HCT116 (cell line): ENCODE measurements around the gene USP32. TPM values are rescaled to one million over a fixed set of nuclear protein-coding genes. Genes with fewer than 3 reads are reported as not detected.

Experiments
- ATAC-seq: fragments of 200-7000 bp; cut with Tn5 transposase; 2 replicates; pipeline ENCODE4 v1.9.1; 2020; ENCODE audit warnings: mild to moderate bottlenecking, moderate library complexity
- BruUV-seq: library from RNA; stranded (reverse); fragments of 400-500 nt; replicated peaks from 2 replicates; lab custom pipeline; 2021; lab: Mats Ljungman, UMichigan
- CTCF ChIA-PET: fragments of 300-600 bp; sonication (Branson Sonifier 250); formaldehyde crosslinking; loops from one replicate; lab custom pipeline; 2021; ENCODE audit warnings: antibody characterized with exemption; lab: Charles Lee
- POLR2A ChIA-PET: fragments of 300-600, 350-600 bp; sonication (Branson Sonifier 250); formaldehyde crosslinking; loops from one replicate; lab custom pipeline; 2021; ENCODE audit warnings: antibody characterized with exemption; lab: Charles Lee
- RAD21 ChIA-PET, 2 experiments: fragments of 300-600 bp; sonication (Branson Sonifier 250); formaldehyde crosslinking; loops; one replicate each; lab custom pipeline; 2023; ENCODE audit warnings: low total read pairs in 2 of 2; ENCODE audit not compliant: uncharacterized antibody in 2 of 2, unreplicated experiment in 2 of 2, low non-redundant PET in 1 of 2; lab: Charles Lee
- DNase-seq: peaks from one replicate; pipeline ENCODE4 v3.0.0-alpha.2; 2010; ENCODE audit warnings: low read depth, low spot score
- H2AFZ ChIP-seq: fragments of 200-600 bp; shearing (Covaris generic), sonication (generic); 2 replicates; pipeline ENCODE4 v1.6.1; 2017; ENCODE audit warnings: low read depth, mixed run types, mixed read lengths, antibody characterized with exemption, low read length; ENCODE audit not compliant: poor library complexity, severe bottlenecking
- H3K27ac ChIP-seq: 2 replicates; pipeline ENCODE4 v1.5.1; 2012; ENCODE audit warnings: low read depth, low read length
- H3K27me3 ChIP-seq: fragments of 200-600 bp; sonication (generic); 2 replicates; pipeline ENCODE4 v1.6.1; 2016; ENCODE audit warnings: mixed run types, low read length, mixed read lengths; ENCODE audit not compliant: insufficient read depth
- H3K36me3 ChIP-seq, 2 experiments: fragments of 200-500 bp in 1 of 2; fragments of 200-600 bp in 1 of 2; sonication (Bioruptor generic) in 1 of 2; sonication (generic) in 1 of 2; 2 replicates each; pipeline versions ENCODE4 v1.5.1 to v1.6.1; 2014 to 2016; ENCODE audit warnings: low read length in 2 of 2, inconsistent platforms in 1 of 2, mixed read lengths in 1 of 2, mixed run types in 1 of 2; ENCODE audit not compliant: insufficient read depth in 2 of 2, control insufficient read depth in 1 of 2
- H3K4me1 ChIP-seq, 2 experiments: fragments of 200-600 bp in 1 of 2; sonication (generic) in 1 of 2; 2 replicates each; pipeline versions ENCODE4 v1.5.1 to v1.6.1; 2012 to 2017; ENCODE audit warnings: low read length in 2 of 2, inconsistent platforms in 1 of 2, mild to moderate bottlenecking in 1 of 2, mixed read lengths in 1 of 2, mixed run types in 1 of 2, moderate library complexity in 1 of 2; ENCODE audit not compliant: insufficient read depth in 2 of 2, control insufficient read depth in 1 of 2
- H3K4me2 ChIP-seq: fragments of 200-600 bp; sonication (generic); 2 replicates; pipeline ENCODE4 v1.6.1; 2017; ENCODE audit warnings: mixed run types, low read length, mixed read lengths
- H3K4me3 ChIP-seq, 2 experiments: fragments of 200-600 bp in 1 of 2; sonication (generic) in 1 of 2; replicated peaks in 1 of 2; 2 replicates each; pipeline ENCODE4 v1.5.1; 2011 to 2016; ENCODE audit warnings: low read length in 2 of 2, control low read depth in 1 of 2, low read depth in 1 of 2, mild to moderate bottlenecking in 1 of 2, mixed read lengths in 1 of 2, mixed run types in 1 of 2
- H3K79me2 ChIP-seq: fragments of 200-600 bp; sonication (generic); 2 replicates; pipeline ENCODE4 v1.6.1; 2017; ENCODE audit warnings: mild to moderate bottlenecking, mixed run types, low read length, moderate library complexity, mixed read lengths; ENCODE audit not compliant: insufficient read depth
- H3K9ac ChIP-seq: fragments of 200-600 bp; sonication (generic); 2 replicates; pipeline ENCODE4 v1.6.1; 2016; ENCODE audit warnings: low read length, mixed read lengths
- H3K9me2 ChIP-seq: fragments of 200-600 bp; sonication (generic), shearing (Covaris generic); 2 replicates; pipeline ENCODE4 v1.6.1; 2017; ENCODE audit warnings: mixed run types, mild to moderate bottlenecking, moderate library complexity; ENCODE audit not compliant: insufficient read depth
- H3K9me3 ChIP-seq, 2 experiments: fragments of 200-500 bp in 1 of 2; fragments of 200-600 bp in 1 of 2; sonication (Bioruptor generic) in 1 of 2; sonication (generic) in 1 of 2; 2 replicates each; pipeline ENCODE4 v1.6.1; 2014 to 2017; ENCODE audit warnings: low read length in 2 of 2, mixed read lengths in 2 of 2, inconsistent platforms in 1 of 2, low read depth in 1 of 2, mild to moderate bottlenecking in 1 of 2, mixed run types in 1 of 2, moderate library complexity in 1 of 2; ENCODE audit not compliant: control insufficient read depth in 1 of 2, insufficient read depth in 1 of 2
- H4K20me1 ChIP-seq: fragments of 200-600 bp; sonication (generic), shearing (Covaris generic); 2 replicates; pipeline ENCODE4 v1.6.1; 2017; ENCODE audit warnings: mixed run types, mild to moderate bottlenecking, moderate library complexity; ENCODE audit not compliant: insufficient read depth
- CBX3 ChIP-seq: IDR thresholded peaks from 2 replicates; pipeline ENCODE4 v1.6.1; 2012; ENCODE audit warnings: low read depth
- CEBPB ChIP-seq: IDR thresholded peaks from 2 replicates; pipeline ENCODE4 v1.6.1; 2012; ENCODE audit warnings: low read depth
- EGR1 ChIP-seq: IDR thresholded peaks from 2 replicates; pipeline ENCODE4 v1.6.1; 2012; ENCODE audit warnings: low read depth
- EZH2 ChIP-seq: fragments of 200-600 bp; sonication (generic); IDR thresholded peaks from 2 replicates; pipeline ENCODE4 v1.6.1; 2017; ENCODE audit warnings: antibody characterized with exemption, mixed run types
- EZH2phosphoT487 ChIP-seq: fragments of 200-600 bp; IDR thresholded peaks from 2 replicates; pipeline ENCODE4 v1.6.1; 2018; ENCODE audit warnings: antibody characterized with exemption, borderline replicate concordance
- FOSL1 ChIP-seq: IDR thresholded peaks from 2 replicates; pipeline ENCODE4 v1.6.1; 2012; ENCODE audit warnings: low read depth
- JUND ChIP-seq: IDR thresholded peaks from 2 replicates; pipeline ENCODE4 v1.6.1; 2012
- POLR2A ChIP-seq: IDR thresholded peaks from 2 replicates; pipeline ENCODE4 v1.7.0; 2011; ENCODE audit warnings: borderline replicate concordance; ENCODE audit not compliant: insufficient read depth, insufficient read length; ENCODE audit errors: extremely low read depth
- POLR2AphosphoS5 ChIP-seq: IDR thresholded peaks from 2 replicates; pipeline ENCODE4 v1.6.1; 2011; ENCODE audit warnings: mild to moderate bottlenecking, low read depth, low read length, moderate library complexity
- SIN3A ChIP-seq: IDR thresholded peaks from 2 replicates; pipeline ENCODE4 v1.6.1; 2012; ENCODE audit warnings: low read depth
- SP1 ChIP-seq: IDR thresholded peaks from 2 replicates; pipeline ENCODE4 v1.6.1; 2012; ENCODE audit warnings: low read depth
- SRF ChIP-seq: IDR thresholded peaks from 2 replicates; pipeline ENCODE4 v1.6.1; 2012; ENCODE audit warnings: low read depth
- ZFX ChIP-seq: fragments of 450-650 bp; IDR thresholded peaks from 2 replicates; pipeline ENCODE4 v1.6.1; 2017
- intact Hi-C: fragments of 100-400 bp; cut with micrococcal nuclease; formaldehyde crosslinking; loops from 2 replicates; pipeline ENCODE4 v1.10.0; 2022
- total RNA-seq: library from RNA; stranded (reverse); gene quantifications from one replicate; pipeline ENCODE4 v1.2.1, GENCODE V29; 2021; ENCODE audit not compliant: unreplicated experiment
- TF ChIP-seq, protein P1 (sequence below): IDR thresholded peaks from 2 replicates; pipeline ENCODE4 v1.6.1; 2012; ENCODE audit warnings: low read depth
- TF ChIP-seq, protein P2 (sequence below): IDR thresholded peaks from 2 replicates; pipeline ENCODE4 v1.6.1; 2012
- TF ChIP-seq, protein P3 (sequence below): IDR thresholded peaks from 2 replicates; pipeline ENCODE4 v1.6.1; 2012
- TF ChIP-seq, protein P4 (sequence below): IDR thresholded peaks from 2 replicates; pipeline ENCODE4 v1.6.1; 2011; ENCODE audit warnings: mild to moderate bottlenecking, low read length, moderate library complexity; ENCODE audit not compliant: insufficient replicate concordance; ENCODE audit errors: extremely low read depth
- TF ChIP-seq, protein P5 (sequence below), 3 experiments: fragments of 200-600 bp in 1 of 3; sonication (generic) in 1 of 3; IDR thresholded peaks in 2 of 3; conservative IDR thresholded peaks in 1 of 3; 2 replicates each; pipeline ENCODE4 v1.5.1; 2012 to 2017; ENCODE audit warnings: low read depth in 2 of 3, low read length in 2 of 3, antibody characterized with exemption in 1 of 3, borderline replicate concordance in 1 of 3, control low read depth in 1 of 3, mild to moderate bottlenecking in 1 of 3, mixed read lengths in 1 of 3, mixed run types in 1 of 3, moderate library complexity in 1 of 3; ENCODE audit not compliant: insufficient read depth in 1 of 3

USP32 gene
- total RNA-seq, 1 experiment from 2014 or later, result 67.0 TPM

DNA sequence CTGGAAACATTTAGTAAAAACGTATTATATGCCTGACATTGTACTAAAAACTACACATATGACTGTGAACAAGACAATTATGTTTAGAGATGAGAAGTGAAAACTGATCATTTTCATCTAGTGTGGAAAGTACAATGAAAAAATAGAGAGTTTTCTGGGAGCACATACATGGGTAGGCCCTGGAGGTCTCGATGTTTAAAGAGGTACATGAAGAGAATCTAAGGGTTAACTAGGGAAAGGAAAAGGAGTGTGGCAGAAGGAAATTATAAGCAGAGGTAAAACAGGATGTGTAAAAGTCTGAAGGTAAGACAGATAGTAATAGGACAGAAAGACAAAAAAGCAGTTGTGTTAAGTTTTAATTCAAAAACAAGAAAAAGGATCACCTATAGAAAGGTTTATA, 113.7 kb downstream of the USP32 start (continued):
- TF ChIP-seq, protein P1, sequence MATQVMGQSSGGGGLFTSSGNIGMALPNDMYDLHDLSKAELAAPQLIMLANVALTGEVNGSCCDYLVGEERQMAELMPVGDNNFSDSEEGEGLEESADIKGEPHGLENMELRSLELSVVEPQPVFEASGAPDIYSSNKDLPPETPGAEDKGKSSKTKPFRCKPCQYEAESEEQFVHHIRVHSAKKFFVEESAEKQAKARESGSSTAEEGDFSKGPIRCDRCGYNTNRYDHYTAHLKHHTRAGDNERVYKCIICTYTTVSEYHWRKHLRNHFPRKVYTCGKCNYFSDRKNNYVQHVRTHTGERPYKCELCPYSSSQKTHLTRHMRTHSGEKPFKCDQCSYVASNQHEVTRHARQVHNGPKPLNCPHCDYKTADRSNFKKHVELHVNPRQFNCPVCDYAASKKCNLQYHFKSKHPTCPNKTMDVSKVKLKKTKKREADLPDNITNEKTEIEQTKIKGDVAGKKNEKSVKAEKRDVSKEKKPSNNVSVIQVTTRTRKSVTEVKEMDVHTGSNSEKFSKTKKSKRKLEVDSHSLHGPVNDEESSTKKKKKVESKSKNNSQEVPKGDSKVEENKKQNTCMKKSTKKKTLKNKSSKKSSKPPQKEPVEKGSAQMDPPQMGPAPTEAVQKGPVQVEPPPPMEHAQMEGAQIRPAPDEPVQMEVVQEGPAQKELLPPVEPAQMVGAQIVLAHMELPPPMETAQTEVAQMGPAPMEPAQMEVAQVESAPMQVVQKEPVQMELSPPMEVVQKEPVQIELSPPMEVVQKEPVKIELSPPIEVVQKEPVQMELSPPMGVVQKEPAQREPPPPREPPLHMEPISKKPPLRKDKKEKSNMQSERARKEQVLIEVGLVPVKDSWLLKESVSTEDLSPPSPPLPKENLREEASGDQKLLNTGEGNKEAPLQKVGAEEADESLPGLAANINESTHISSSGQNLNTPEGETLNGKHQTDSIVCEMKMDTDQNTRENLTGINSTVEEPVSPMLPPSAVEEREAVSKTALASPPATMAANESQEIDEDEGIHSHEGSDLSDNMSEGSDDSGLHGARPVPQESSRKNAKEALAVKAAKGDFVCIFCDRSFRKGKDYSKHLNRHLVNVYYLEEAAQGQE, result no peak
- TF ChIP-seq EZH2, result no peak
- TF ChIP-seq, protein P2, sequence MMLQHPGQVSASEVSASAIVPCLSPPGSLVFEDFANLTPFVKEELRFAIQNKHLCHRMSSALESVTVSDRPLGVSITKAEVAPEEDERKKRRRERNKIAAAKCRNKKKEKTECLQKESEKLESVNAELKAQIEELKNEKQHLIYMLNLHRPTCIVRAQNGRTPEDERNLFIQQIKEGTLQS, result no peak
- TF ChIP-seq POLR2A, result no peak
- no peak for TF ChIP-seq EGR1
- TF ChIP-seq FOSL1, result no peak
- TF ChIP-seq CBX3, result no peak
- no peak for TF ChIP-seq SRF
- no peak for TF ChIP-seq CEBPB
- TF ChIP-seq ZFX, result no peak
- TF ChIP-seq, protein P3, sequence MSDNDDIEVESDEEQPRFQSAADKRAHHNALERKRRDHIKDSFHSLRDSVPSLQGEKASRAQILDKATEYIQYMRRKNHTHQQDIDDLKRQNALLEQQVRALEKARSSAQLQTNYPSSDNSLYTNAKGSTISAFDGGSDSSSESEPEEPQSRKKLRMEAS, result no peak
- TF ChIP-seq SP1, result no peak

DNA sequence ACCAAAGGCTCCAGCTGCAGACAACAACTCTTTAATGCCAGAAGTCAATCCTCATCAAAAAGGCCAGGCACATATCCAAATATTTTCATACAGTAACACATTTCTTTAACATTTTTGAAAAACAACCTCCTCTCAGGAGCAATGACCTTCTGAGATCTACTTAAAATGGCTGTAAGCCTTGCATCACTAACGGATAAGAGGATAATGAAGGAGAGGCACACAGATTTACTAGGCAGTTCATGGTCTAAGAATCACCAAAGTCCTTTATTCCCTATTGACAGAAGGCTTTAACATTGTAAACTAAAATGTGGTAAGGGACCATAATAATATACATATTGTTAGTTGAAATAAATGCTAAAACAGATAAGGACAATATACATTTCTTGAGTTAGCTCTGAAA, 114.7 kb downstream of the USP32 start:
- ATAC-seq, result no peak
- RAD21 ChIA-PET, result no interaction called here
- POLR2A ChIA-PET, result interaction anchor here (0.6 kb wide), 1 partner anchor 67 kb away, joined by 3 read pairs; no protein-coding TSS in a partner anchor
- H3K4me2 ChIP-seq, result no peak overlapping the region
- CTCF ChIA-PET, result no interaction called here
- no peak overlapping the region for H3K27ac ChIP-seq
- BruUV-seq, result no TSS peak
- no peaks in the 10 kb centered on the region for H4K20me1 ChIP-seq
- H3K9me2 ChIP-seq, result no peaks in the 10 kb centered on the region
- no peaks in the 10 kb centered on the region for H3K9me3 ChIP-seq
- H3K36me3 ChIP-seq, result no peaks in the 10 kb centered on the region
- peaks cover 0 to 5% of the 10 kb centered on the region in 2 experiments; a peak in 1 of 4 replicates for H3K4me1 ChIP-seq
- no peaks in the 10 kb centered on the region; the same call in 1 of the 2 replicates for H3K79me2 ChIP-seq
- H3K9ac ChIP-seq, result no peak overlapping the region
- H3K4me3 ChIP-seq, result no peak overlapping the region
- no peaks in the 10 kb centered on the region for H3K27me3 ChIP-seq
- DNase-seq, result no peak
- no peak overlapping the region for H2AFZ ChIP-seq
- intact Hi-C loops, result no loop called here
- TF ChIP-seq, protein P4, sequence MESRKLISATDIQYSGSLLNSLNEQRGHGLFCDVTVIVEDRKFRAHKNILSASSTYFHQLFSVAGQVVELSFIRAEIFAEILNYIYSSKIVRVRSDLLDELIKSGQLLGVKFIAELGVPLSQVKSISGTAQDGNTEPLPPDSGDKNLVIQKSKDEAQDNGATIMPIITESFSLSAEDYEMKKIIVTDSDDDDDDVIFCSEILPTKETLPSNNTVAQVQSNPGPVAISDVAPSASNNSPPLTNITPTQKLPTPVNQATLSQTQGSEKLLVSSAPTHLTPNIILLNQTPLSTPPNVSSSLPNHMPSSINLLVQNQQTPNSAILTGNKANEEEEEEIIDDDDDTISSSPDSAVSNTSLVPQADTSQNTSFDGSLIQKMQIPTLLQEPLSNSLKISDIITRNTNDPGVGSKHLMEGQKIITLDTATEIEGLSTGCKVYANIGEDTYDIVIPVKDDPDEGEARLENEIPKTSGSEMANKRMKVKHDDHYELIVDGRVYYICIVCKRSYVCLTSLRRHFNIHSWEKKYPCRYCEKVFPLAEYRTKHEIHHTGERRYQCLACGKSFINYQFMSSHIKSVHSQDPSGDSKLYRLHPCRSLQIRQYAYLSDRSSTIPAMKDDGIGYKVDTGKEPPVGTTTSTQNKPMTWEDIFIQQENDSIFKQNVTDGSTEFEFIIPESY, result no peak
- no peak for TF ChIP-seq JUND
- TF ChIP-seq, protein P5, sequence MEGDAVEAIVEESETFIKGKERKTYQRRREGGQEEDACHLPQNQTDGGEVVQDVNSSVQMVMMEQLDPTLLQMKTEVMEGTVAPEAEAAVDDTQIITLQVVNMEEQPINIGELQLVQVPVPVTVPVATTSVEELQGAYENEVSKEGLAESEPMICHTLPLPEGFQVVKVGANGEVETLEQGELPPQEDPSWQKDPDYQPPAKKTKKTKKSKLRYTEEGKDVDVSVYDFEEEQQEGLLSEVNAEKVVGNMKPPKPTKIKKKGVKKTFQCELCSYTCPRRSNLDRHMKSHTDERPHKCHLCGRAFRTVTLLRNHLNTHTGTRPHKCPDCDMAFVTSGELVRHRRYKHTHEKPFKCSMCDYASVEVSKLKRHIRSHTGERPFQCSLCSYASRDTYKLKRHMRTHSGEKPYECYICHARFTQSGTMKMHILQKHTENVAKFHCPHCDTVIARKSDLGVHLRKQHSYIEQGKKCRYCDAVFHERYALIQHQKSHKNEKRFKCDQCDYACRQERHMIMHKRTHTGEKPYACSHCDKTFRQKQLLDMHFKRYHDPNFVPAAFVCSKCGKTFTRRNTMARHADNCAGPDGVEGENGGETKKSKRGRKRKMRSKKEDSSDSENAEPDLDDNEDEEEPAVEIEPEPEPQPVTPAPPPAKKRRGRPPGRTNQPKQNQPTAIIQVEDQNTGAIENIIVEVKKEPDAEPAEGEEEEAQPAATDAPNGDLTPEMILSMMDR (IDR thresholded peaks at IDR 0.05 in 2 of 3, conservative IDR thresholded peaks at IDR 0.05 in 1 of 3; ENCODE audit: borderline replicate concordance in 1 of 3, insufficient read depth in 1 of 3, low read depth in 2 of 3, low read length in 2 of 3), result no peak
- no peak for TF ChIP-seq ZFX
- TF ChIP-seq, protein P2, result no peak
- no peak for TF ChIP-seq EZH2
- no peak for TF ChIP-seq CBX3
- no peak for TF ChIP-seq POLR2AphosphoS5
- TF ChIP-seq EZH2phosphoT487, result no peak
- TF ChIP-seq, protein P3, result no peak
- TF ChIP-seq SIN3A, result no peak
- no peak for TF ChIP-seq POLR2A
- TF ChIP-seq CEBPB, result no peak
